Hippocampal formation (tissue), 2 donors: ENCODE data around the gene CRMP1.
A peak's percentile ranks its signal among the peaks of the same experiment; 100 is the strongest.
"Not testable (repeated sequence)": the region's sequence is repeated elsewhere in the genome, so short reads cannot be mapped to it uniquely, and the experiment has no call there.

Experiments
- DNase-seq, 2 donors: peaks; one replicate each; lab custom pipeline; 2025; lab: John Stamatoyannopoulos, UW

CRMP1 gene

DNA sequence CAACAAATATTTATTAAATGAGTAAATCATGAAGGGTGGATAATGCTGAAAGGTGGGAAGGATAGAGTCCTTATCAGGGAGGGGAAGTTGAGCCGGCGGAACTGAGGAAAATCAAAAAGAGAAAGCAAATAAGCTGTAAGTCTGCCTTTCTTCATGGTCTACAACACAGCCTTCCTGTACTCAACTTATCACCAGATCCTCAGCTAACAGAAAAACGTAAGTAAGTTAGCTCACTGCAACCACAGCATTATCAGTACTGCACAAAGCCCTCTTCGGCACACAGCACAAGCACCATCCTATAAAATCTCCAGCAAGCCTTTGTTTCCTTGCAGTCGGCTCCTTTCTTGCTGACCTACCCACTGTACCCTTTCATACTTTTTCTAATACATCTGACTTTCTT is 70.3 kb downstream of the CRMP1 start:
- DNase-seq: no peak

DNA sequence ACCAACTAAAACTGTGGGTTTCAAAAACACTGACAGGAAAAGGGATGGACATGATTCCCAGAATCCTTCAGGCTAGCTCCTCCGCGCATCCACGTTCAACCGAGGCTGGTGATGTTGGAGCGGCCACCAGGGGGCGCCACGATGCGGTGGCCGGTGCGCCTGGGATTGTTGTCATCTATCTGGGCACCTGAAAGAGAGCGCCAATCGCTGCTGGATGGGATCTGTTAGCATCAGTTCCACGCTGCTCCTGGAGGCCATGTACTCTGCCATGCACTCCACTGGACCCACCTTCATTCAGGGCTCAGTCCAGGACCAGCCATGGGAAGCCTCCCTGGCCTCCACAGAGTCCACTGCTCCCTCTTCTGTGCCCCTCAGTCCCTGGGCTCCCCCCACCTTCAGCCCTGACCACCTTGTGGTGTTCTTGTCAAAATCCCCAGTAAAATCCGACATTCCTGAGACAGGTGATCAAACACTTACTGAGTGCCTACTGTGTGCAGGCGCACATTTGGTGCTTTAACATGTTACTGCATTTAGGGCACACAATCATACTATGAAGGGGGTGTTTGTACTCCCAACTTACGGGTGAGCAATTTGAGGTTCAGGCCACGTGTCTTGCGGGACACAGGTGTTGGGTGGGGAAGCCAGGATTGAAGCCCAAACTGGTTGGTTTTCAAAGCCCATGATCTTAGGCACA is 71.1 kb downstream of the CRMP1 start:
- no peak for DNase-seq

DNA sequence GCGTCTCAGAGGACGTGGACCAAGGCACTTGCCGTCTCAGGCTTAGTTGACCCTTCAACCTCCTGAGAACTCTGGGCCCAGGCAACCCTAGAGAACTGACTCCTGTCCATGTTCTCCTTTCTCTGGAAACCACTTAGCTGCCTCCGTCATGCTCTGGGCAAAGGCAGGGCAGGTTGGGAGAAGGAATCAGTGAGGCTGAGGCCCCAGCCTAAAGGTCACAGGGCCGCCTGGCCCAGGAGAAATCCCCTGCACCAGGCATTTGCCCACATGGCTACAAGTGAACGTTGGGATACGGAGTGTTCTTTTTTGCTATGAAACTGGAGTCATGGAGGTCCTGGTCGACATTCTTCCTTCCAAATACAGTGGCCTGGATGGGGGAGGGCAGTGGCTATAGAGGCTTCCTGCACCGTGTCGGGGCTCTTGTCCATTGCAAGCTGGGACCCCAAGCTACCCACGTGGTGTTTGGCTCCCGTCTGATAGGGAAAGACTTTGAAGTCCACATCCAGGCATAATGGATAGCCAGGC is 76.0 kb downstream of the CRMP1 start:
- no peak for DNase-seq

DNA sequence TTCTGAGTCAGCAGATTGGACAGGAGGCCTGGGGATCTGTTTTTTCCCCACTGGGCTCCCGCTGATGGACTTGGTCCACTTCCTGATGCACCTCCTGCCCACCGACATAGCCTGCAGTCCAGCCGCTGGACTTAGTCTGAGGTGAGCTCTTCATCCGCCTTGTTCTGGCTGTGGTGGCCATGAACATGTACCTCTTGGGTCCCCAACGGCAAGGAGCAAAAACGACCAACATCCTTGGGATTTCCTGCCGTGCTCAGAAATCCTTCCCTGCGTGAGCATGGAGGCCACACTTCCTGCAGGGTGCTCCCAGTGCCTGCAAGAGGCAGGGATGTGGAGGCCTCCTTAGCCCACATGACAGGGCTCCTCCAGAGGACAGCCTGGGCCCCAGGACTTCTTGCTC is 76.8 kb downstream of the CRMP1 start:
- DNase-seq: no peak

DNA sequence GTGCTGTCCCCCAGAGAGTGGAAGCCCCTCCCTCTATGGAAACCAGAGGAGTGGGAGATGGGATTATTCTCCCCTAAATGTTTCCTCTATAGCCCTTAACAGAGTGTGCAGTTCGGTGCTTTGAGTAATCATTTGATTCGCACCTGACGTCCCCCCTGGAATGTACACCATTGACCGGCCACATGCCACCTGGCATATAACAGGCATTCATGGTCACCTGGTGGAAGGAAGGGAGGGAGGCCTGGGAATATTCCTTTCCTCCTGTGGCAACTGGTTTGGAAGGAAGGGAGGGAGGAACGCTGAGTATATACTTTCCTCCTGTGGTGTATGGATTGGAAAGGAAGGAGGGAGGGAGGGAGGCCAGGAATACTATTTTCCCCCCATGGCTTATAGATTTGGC is 77.2 kb downstream of the CRMP1 start:
- DNase-seq: no peak

DNA sequence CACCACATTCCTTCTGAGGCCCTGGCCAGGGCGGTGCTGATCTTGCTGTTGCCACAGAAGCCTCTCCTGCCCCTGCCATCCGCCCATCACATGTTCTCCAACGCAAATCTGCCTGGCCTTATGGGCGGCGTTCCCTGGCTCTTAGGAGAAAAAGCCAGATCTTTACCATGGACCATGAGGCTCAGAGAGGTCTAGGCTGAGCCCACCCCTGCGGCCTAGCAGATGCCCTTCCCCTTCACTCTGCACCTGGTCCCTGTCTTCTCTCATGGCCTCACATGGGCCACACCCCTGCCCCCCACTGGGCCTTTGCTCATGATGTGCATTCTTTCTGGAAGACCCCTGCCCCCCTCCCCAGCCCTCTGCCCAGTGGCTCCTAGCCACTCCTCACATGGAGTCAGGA is 78.5 kb downstream of the CRMP1 start:
- DNase-seq: no peak

DNA sequence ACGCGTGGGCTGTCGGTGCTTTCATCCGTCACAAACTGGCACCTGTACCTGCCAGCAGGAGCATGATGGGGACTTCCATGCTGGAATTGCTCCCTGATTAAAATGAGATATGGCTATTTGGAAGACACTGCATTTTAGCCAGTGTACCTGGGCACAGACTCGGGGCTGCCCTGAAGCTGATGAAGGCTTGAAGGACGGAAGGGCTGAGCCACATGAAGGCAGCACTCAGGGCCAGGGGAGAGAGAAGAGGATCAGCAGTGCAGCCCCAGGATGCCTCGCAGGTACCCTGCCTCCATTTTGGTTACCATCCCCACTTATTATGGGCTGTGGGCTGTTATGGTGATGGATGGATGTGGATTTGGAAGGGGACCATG is 79.0 kb downstream of the CRMP1 start:
- DNase-seq: no peak

DNA sequence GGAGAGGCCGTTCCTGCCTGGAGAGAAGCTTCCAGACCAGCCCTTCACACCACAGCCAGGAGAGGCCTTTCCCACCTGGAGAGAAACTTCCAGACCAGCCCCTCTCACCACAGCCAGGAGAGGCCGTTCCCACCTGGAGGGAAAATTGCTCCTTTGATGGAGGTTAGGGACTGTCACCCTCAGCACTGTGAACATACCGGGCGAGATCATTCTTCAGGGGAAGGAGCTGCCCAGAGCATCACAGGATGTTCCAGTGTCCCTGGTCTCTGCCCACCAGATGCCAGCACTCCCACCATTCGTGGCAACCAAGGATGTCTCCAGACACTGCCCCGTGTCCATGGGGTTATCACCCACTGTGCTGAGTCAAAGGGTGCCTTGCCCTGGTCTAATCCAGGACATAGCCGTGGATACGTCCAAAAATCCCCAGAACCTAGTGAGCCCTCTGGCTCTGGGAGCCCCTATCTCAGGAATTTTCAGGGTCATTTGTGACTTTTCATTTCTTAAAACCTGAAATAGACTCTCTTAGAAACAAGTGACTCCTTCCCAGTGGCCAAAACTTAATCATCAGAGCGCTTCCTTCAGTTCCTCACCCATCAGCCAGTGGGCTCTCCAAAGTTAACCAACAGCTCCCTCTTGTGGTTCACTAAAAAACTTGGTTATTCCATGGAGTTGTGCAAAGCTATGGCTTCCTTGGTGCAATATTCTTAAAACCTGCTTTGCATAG is 80.2 kb downstream of the CRMP1 start:
- DNase-seq: peak; percentile 23 to 58

DNA sequence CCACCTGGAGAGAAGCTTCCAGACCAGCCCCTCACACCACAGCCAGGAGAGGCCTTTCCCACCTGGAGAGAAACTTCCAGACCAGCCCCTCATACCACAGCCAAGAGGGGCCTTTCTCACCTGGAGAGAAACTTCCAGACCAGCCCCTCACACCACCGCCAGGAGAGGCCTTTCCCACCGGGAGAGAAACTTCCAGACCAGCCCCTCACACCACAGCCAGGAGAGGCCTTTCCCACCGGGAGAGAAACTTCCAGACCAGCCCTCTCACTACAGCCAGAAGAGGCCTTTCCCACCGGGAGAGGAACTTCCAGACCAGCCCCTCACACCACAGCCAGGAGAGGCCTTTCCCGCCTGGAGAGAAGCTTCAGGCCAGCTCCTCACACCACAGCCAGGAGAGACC is 80.8 kb downstream of the CRMP1 start:
- DNase-seq: not testable (repeated sequence)

DNA sequence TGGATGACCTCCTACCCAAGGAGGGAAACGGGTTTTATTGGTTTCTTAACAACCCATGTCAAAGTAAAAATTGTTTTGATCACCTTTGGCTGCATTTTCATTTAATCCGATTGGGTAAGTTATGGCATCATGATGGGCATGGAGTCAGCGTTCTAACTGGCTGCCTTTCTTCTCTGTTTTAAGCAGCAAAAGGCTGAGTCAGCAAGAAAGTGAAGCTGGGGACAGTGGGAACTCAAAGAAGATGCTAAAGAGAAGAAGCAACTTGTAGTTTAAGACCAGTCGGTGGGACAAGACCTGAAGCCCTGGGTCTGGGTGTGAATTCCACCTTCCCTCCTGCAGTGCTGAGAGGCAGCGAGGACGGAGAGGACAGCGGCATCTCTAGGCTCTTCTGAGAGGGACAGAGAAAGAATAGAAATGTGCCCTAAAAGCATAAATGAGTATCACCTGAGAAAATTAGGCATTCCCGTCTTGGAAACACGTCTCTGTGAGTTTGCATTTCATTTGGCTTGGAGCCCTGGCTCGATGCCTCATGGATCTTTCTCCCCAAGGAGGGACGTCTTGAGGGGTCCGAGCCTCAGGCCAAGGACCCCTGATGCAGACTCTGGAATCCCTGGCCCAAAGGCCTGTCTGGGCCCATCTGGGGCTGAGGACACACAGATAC is 82.0 kb downstream of the CRMP1 start:
- DNase-seq: no peak

DNA sequence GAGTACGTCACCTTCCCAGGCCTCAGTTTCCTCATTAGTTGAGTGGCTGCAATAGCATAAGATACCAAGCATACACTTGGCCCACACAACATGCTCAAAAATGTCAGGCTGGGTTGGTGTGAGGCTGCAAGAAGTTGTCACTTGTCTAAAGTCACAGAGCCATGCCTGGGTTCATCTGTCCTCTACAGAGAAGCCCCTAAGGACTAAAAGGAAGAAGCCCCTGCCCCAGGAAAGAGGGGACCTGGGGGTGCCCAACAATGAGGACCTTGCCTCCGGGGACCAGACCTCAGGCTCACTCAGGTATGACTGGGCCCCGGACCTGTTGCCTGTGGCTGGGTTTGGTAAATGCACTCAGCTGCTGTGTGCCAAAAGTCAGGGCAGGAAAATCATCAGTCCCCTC is 82.7 kb downstream of the CRMP1 start:
- DNase-seq: no peak

DNA sequence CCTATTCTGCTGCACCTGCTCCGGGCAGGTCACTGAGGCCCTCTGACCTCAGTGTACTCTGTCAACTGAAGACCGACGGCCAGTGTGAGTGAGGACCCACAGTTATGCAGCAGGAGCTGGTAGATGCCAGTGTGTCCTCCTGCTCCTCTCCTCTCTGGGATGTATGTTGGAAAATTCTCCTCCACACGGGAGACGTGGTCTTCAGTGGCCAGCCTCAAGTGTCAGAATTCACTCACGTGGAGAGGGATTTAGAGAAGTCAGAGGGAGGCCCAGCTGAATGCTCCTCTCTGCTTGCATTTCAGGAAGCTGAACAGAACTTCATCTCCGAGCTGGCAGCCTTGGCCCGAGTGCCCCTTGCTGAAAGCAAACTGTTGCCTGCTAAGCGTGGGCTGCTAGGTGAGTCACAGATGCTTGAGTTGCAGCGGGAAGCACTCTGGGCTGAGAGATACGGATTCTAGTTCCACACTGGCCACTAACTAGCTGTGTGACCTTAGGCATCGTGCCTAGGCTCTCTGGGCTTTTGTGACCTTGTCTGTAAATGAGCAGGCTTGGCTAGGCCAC is 83.6 kb downstream of the CRMP1 start:
- no peak for DNase-seq

DNA sequence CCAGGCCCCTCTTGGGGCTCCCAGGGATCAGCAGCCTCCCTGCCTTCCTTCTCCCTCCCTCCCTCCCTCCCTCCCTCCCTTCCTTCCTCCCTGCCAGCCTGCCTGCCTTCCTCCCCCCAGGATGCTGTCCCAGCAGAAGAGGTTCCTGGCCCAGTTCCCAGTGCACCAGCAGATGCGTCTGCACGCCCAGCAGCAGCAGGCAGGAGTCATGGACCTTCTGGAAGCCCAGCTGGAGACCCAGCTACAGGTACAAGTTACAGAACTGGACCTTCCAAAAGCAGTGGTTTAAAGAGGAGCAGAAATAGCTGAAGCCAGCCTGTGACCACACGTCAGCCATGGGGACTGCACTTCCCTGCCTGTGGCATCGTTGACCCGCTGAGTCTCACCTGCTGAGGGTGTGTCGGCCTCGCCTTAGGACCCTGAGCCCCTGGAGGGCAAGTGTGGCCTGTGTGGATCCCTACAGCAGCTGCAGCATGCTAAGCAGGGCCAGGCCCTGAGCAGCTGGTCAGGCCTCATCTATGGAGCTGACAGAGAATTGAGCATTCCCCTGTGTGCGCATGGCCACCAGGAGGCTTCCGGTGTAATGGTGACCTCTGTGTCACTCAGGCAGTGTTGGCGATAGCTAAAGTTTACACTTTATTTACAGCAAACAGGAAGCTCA is 84.7 kb downstream of the CRMP1 start:
- no peak for DNase-seq

DNA sequence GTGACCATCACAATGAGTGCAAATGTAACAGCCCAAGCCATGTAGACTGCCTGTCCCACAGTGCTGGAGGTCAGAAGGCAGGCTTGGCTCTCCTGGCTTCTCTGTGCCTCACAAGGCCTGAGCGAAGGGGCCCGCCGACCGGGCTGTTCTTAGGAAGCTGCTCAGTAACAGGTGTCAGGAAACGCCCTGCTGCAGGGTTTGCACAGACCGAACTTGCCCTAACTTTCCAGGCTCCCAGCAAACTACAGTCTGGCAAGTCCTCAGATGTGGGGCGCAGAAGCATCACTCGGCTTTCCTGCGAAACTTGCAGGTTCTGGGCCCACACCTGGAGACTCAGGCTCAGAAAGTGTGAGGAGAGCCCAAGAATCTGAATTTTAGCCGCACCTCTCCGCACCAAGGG is 87.6 kb downstream of the CRMP1 start:
- DNase-seq: no peak

DNA sequence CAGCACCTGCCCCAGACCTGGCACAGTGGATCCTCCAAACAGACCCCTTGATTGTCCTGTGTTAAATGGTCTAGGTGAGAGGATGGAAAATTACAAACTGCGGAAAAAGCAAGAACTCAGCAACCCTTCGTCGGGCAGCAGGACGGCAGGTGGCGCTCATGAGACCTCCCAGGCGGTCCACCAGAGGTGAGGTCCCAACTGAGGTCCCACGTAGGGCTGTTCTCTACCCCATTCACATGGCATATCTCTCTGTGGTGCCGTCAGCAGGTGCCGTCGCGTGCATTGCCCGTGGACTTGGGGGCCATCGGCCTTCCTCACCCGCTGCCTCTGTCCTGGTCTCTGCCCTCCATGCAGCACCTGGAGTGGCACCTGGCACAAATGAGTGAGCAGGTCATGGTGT is 88.2 kb downstream of the CRMP1 start:
- DNase-seq: no peak

DNA sequence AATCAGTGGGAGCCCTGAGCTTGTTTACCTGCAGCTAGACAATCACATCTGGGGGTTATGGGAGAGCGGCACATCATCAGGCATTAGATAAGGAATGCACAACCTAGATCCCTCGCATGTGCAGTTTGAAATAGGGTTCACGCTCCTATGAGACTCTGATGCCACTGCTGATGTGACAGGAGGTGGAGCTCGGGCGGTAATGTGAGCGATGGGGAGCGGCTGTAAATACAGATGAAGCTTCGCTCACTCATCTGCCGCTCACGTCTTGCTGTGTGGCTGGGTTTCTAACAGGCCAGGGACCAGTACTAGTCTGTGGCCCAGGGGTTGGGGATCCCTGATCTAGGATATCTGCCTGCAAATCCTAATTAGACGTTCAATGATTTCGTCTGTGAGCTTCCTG is 90.3 kb downstream of the CRMP1 start:
- no peak for DNase-seq

DNA sequence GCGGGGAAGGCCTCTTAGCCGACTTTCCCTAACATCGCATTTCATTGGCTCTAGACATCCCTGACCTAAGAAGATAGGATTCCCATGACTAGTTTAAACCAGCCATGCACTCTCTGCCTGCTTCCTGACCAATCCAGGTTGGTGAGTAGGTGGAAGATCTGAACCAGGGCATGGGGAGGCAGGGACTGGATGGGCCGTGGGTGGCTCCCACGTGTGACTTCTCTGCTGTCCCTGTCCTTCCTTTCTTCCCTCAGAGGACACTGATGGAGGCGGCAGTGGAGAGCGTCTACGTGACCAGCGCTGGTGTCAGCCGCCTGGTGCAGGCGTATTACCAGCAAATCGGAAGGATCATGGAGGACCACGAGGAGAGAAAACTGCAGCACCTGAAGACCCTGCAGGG is 91.2 kb downstream of the CRMP1 start:
- DNase-seq: no peak

DNA sequence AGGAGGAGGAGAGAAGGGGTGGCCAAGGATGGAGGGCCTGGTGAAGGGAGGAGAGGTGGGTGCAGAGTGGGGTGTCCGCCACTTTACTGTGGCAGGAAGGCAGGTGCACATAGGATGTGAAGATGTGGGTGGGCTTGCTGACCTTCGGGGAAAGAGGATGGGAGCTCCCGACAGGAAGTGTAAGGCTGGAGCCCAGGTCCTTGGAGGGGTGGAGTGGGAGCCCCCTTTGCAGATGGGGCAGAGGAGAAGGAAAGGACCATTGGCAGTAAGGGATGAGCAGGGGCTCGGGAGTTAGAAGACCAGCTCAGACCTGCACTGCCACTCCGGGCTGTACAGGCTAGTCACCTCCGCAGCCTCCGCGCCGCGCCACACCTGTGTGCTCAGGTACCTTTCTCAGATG is 92.4 kb downstream of the CRMP1 start:
- no peak for DNase-seq

DNA sequence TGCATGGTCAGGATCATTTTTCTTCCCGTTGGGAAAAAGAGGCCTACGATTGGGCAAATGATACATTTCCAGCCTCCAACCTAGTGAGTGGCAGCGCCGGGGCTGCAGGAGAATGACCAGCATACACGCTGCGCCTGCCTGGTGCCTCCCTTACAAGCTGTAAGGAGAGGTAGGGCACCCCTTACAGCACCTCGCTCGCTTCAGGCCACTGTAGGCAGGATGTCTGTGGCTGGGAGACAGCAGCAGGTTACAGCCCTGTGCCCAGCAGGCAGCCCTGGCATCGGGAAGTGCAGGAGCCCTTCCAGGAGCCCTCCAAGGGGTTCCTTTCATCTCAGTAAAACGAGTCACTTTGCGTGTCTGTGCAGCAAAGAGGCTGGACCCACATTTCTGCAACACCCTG is 93.5 kb downstream of the CRMP1 start:
- no peak for DNase-seq

DNA sequence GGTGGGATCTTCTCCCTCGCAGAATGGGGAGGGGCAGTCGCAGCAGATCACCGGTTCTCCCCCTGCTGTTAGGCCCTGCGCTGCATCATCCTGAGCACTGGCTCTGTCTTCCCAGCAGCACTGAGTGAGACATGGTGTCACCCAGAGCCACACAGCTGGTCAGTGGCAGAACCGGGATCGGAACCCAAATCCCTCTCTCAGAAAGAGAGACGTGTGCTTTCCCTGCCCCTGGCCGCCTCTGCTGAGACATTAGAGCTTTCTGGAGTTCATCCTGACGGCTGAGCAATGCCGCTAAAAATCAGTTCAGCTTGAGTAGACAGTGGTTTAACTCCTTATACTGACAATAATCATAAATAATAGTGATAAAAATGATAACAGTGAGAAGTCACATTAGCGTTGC is 93.9 kb downstream of the CRMP1 start:
- no peak for DNase-seq

DNA sequence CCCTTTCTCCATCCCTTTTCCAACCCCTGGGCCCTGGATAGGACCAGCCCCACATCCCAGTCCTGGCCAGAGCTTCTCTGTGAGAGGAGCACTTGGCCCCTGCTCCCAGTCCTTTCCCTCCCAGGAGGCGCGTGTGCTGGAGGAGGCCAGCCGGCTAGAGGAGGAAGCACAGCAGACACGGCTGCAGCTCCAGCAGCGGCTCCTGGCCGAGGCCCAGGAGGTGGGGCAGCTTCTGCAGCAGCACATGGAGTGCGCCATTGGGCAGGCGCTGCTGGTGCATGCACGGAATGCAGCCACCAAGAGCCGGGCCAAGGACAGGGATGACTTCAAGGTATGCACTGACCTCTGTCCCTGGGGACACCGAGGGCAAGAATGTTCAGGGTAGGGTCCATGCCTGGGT is 94.4 kb downstream of the CRMP1 start:
- no peak for DNase-seq

DNA sequence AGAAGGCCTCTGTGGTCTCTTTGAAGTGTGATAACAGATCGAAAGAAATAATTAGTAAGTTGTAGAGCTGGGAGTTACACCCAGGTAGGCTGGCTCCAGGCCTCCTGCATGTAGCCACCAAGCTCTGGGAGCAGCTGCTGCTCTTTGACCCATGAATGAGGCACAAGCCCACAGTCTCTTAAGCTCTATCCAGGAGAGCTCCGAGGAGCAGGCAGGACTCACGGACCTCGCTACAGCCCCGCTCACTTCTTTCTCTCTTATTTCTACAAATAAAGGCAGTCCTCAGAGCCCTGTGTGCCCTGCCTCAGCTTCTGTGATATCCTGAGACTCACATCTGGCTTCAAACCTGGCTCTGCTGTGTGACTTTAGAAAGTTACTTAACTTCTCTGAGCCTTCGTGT is 95.0 kb downstream of the CRMP1 start:
- no peak for DNase-seq
